Endothelial cell of umbilical vein (primary cell): ENCODE measurements around the gene AKAP13. TPM values are rescaled to one million over a fixed set of nuclear protein-coding genes. Genes with fewer than 3 reads are reported as not detected.

Experiments
- BruUV-seq: library from RNA; stranded (reverse); fragments of 400-500 nt; replicated peaks from 2 replicates; lab custom pipeline; 2021; lab: Mats Ljungman, UMichigan
- CTCF ChIA-PET: fragments of 300-600, 350-600 bp; sonication (Branson Sonifier 250); formaldehyde crosslinking; loops from one replicate; lab custom pipeline; 2021; ENCODE audit warnings: antibody characterized with exemption, inconsistent platforms; lab: Charles Lee
- POLR2A ChIA-PET: fragments of 300-600, 350-600 bp; sonication (Branson Sonifier 250); formaldehyde crosslinking; loops from one replicate; lab custom pipeline; 2021; ENCODE audit warnings: antibody characterized with exemption, inconsistent platforms; lab: Charles Lee
- DNase-seq: peaks from one replicate; pipeline ENCODE4 v3.0.0-alpha.2; 2011; ENCODE audit warnings: low read depth, low spot score
- FAIRE-seq: peaks from 2 replicates; lab custom pipeline; 2011; peaks lifted over from hg19 to GRCh38; lab: Jason Lieb, UNC
- H2AFZ ChIP-seq: 2 replicates; pipeline ENCODE4 v1.6.0; 2012; ENCODE audit warnings: low read depth, low read length, control low read depth, inconsistent platforms
- H3K27ac ChIP-seq: 2 replicates; pipeline ENCODE4 v1.5.1; 2011; ENCODE audit warnings: low read depth, mild to moderate bottlenecking, control low read depth, low read length, moderate library complexity; ENCODE audit not compliant: insufficient read depth
- H3K27me3 ChIP-seq, 2 experiments: 2 replicates each; pipeline versions ENCODE4 v1.6.0 to v1.6.1; 2011; ENCODE audit warnings: low read length in 2 of 2, mixed read lengths in 1 of 2; ENCODE audit not compliant: control insufficient read depth in 2 of 2, insufficient read depth in 2 of 2
- H3K36me3 ChIP-seq, 2 experiments: 2 replicates in 1 of 2; 3 replicates in 1 of 2; pipeline ENCODE4 v1.5.1; 2011; ENCODE audit warnings: low read length in 2 of 2, mild to moderate bottlenecking in 1 of 2, moderate library complexity in 1 of 2; ENCODE audit not compliant: control insufficient read depth in 2 of 2, insufficient read depth in 2 of 2; ENCODE audit errors: extremely low read depth in 1 of 2
- H3K4me1 ChIP-seq: 3 replicates; pipeline ENCODE4 v1.5.1; 2011; ENCODE audit warnings: mild to moderate bottlenecking, low read length; ENCODE audit not compliant: control insufficient read depth, insufficient read depth; ENCODE audit errors: extremely low read depth
- H3K4me2 ChIP-seq: 2 replicates; pipeline ENCODE4 v1.6.1; 2011; ENCODE audit warnings: low read length, control low read depth, mixed read lengths; ENCODE audit not compliant: insufficient read depth
- H3K4me3 ChIP-seq, 3 experiments: fragments of 200-600 bp in 1 of 3; sonication (generic), shearing (Covaris generic) in 1 of 3; replicated peaks in 1 of 3; 2 replicates each; pipeline ENCODE4 v1.5.1; 2011 to 2016; ENCODE audit warnings: control low read depth in 3 of 3, low read length in 3 of 3, mild to moderate bottlenecking in 2 of 3, inconsistent platforms in 1 of 3, low read depth in 1 of 3, moderate library complexity in 1 of 3; ENCODE audit not compliant: insufficient read depth in 1 of 3
- H3K79me2 ChIP-seq: 2 replicates; pipeline ENCODE4 v1.6.0; 2012; ENCODE audit warnings: low read length, inconsistent platforms; ENCODE audit not compliant: control insufficient read depth, insufficient read depth
- H3K9ac ChIP-seq: replicated peaks from 2 replicates; pipeline ENCODE3; 2011; ENCODE audit warnings: low read length, control low read depth; ENCODE audit not compliant: insufficient read depth; ENCODE audit errors: extremely low read depth
- H3K9me1 ChIP-seq: replicated peaks from 3 replicates; pipeline ENCODE4 v1.6.0; 2011; ENCODE audit warnings: mild to moderate bottlenecking, low read length; ENCODE audit not compliant: control insufficient read depth, insufficient read depth; ENCODE audit errors: extremely low read depth
- H3K9me3 ChIP-seq: replicated peaks from 2 replicates; pipeline ENCODE4 v1.5.1; 2012; ENCODE audit warnings: low read length, inconsistent platforms; ENCODE audit not compliant: control insufficient read depth, insufficient read depth
- H4K20me1 ChIP-seq: replicated peaks from 2 replicates; pipeline ENCODE3; 2011; ENCODE audit warnings: mild to moderate bottlenecking, low read length; ENCODE audit not compliant: control insufficient read depth, insufficient read depth; ENCODE audit errors: extremely low read depth
- EZH2 ChIP-seq: IDR thresholded peaks from 2 replicates; pipeline ENCODE4 v1.6.1; 2012; ENCODE audit warnings: borderline replicate concordance, low read depth, mild to moderate bottlenecking, moderate library complexity, low read length, inconsistent platforms; ENCODE audit not compliant: severe bottlenecking
- FOS ChIP-seq: IDR thresholded peaks from 2 replicates; pipeline ENCODE4 v1.6.1; 2011; ENCODE audit warnings: mild to moderate bottlenecking, low read length, moderate library complexity, borderline replicate concordance; ENCODE audit not compliant: insufficient read depth
- GATA2 ChIP-seq: IDR thresholded peaks from 2 replicates; pipeline ENCODE4 v1.7.0; 2011; ENCODE audit warnings: low read depth, mild to moderate bottlenecking, moderate library complexity, mixed read lengths, low read length; ENCODE audit not compliant: insufficient read length, insufficient read depth
- MYC ChIP-seq: IDR thresholded peaks from one replicate; pipeline ENCODE4 v1.6.1; 2011; ENCODE audit warnings: mild to moderate bottlenecking, low read depth, low read length
- POLR2A ChIP-seq: IDR thresholded peaks from 2 replicates; pipeline ENCODE4 v1.6.1; 2012; ENCODE audit warnings: low read depth, mild to moderate bottlenecking, control low read depth, low read length
- POLR2AphosphoS5 ChIP-seq: IDR thresholded peaks from 2 replicates; pipeline ENCODE4 v1.6.1; 2012; ENCODE audit warnings: low read depth, mild to moderate bottlenecking, control low read depth, low read length, moderate library complexity; ENCODE audit not compliant: insufficient read depth
- dilution Hi-C: fragments of 300-500 bp; cut with MboI; formaldehyde crosslinking; loops from one replicate; pipeline ENCODE4 v1.15.0; 2019; ENCODE audit warnings: low sequenced_read_pairs; ENCODE audit not compliant: extremely low pct_ligation_motif_present
- intact Hi-C: fragments of 100-400 bp; cut with micrococcal nuclease; formaldehyde crosslinking; loops from one replicate; pipeline ENCODE4 v1.10.0; 2022
- polyA plus RNA-seq, 4 experiments: library from polyadenylated mRNA; depleted of rRNA in 3 of 4; stranded (reverse) in 3 of 4; unstranded in 1 of 4; fragments of >200 nt; gene quantifications; 2 replicates each; pipeline versions ENCODE4 v1.2.1 to v1.2.3, GENCODE V29; 2011 to 2012; ENCODE audit warnings: missing spikeins in 1 of 4
- total RNA-seq: library from RNA; stranded (reverse); gene quantifications from 2 replicates; pipeline ENCODE4 v1.2.3, GENCODE V29; 2021
- TF ChIP-seq, protein P1 (sequence below): IDR thresholded peaks from 2 replicates; pipeline ENCODE4 v1.6.1; 2011; ENCODE audit not compliant: insufficient read depth, insufficient read length

The AKAP13 gene
- total and polyA plus RNA-seq, 2 donors (not counting 3 experiments of a cell fraction or from before 2014, with no cell fraction given), result 22.8 to 87.8 TPM

DNA sequence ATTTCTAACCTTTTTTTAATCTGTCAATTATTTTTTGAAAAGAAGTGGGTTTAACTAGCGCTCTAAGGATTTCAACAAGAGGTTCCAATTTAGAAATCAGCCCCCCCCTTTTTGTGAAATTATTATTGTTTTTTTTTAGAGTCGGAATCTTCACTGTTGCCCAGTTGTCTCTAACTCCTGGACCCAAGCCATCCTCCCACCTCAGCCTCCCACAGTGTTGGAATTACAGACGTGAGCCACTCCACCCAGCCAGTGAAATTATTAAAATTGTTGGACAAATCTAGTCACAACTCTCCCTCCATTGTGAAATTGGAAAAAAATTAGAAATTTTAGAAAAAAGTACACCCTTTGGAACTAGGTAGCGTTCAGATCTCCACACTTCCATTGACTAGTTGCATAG, 2.5 kb downstream of the AKAP13 start:
- Histone ChIP-seq H3K4me1 (peaks cover 8% of the 10 kb centered on the region), H3K9ac (no peak overlapping the region), H3K9me3 (no peaks in the 10 kb centered on the region), H3K79me2 (peaks cover 54% of the 10 kb centered on the region), H3K9me1 (no peaks in the 10 kb centered on the region), H3K36me3 (no peaks in the 10 kb centered on the region), H2AFZ (no peak overlapping the region), H3K27ac (no peak overlapping the region), H3K4me2 (no peak overlapping the region), H4K20me1 (no peaks in the 10 kb centered on the region), H3K27me3 (no peaks in the 10 kb centered on the region), H3K4me3 (no peak overlapping the region)
- no TSS peak for BruUV-seq
- CTCF ChIA-PET, result interaction anchor here (1.0 to 2.3 kb wide), 5 partner anchors 17 to 86 kb away, joined by 3 to 7 read pairs (median 5); no protein-coding TSS in a partner anchor
- POLR2A ChIA-PET, result no interaction called here
- DNase-seq (no peak), FAIRE-seq (no peak)
- dilution Hi-C loops (no loop called here), intact Hi-C loops (no loop called here)
- TF ChIP-seq MYC (no peak), EZH2 (no peak), FOS (no peak), POLR2AphosphoS5 (no peak), POLR2A (no peak)

DNA sequence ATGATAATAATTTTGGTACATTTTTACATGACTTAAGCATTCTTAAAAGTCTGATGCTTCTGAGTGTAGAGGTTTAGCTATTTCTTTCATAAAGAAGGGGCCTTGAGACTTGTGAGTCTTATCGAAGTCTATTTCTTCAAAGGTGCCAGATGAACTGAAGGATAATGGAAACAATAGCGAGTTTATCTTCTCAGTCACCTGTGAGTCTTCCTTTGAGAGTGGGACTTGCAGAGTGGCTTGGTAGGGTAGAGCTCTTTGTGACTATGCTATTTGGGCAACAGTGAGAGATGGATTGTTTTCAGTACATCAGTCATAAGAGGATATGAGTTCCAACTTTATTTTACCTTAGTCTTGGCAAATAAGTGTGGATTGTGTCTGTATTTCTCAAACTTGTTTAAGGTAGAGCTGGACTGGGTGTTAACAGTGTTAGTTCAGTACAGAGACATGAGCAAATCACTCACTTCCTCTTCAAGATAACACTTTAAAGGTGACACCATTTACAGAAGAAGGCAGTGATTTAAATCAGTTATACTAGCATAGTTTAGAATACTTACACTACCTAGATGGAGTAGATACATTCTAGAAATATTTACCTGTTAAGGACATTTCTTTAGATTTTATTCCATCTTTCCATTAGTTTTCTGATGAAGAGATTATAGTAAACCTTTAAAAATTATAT, 3.2 kb downstream of the AKAP13 start:
- Histone ChIP-seq H3K9me1 (no peaks in the 10 kb centered on the region), H3K9ac (no peak overlapping the region), H3K4me3 (no peak overlapping the region), H3K9me3 (no peaks in the 10 kb centered on the region), H3K4me1 (peaks cover 8% of the 10 kb centered on the region), H3K79me2 (peaks cover 60% of the 10 kb centered on the region), H3K27ac (no peak overlapping the region), H3K27me3 (no peaks in the 10 kb centered on the region), H4K20me1 (no peaks in the 10 kb centered on the region), H3K36me3 (no peaks in the 10 kb centered on the region), H3K4me2 (no peak overlapping the region), H2AFZ (no peak overlapping the region)
- TF ChIP-seq GATA2, result peak; percentile 17
- TF ChIP-seq, protein P1, sequence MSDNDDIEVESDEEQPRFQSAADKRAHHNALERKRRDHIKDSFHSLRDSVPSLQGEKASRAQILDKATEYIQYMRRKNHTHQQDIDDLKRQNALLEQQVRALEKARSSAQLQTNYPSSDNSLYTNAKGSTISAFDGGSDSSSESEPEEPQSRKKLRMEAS, result no peak
- dilution Hi-C loops (no loop called here), intact Hi-C loops (no loop called here)
- BruUV-seq, result no TSS peak
- CTCF ChIA-PET, result interaction anchor here (0.9 to 2.3 kb wide), 6 partner anchors 10 to 87 kb away, joined by 3 to 7 read pairs (median 4); no protein-coding TSS in a partner anchor
- POLR2A ChIA-PET, result no interaction called here
- no peak for FAIRE-seq
- DNase-seq, result peak; percentile 22
